ENCODE results near the gene TMPRSS12.
"Not testable (repeated sequence)": the region's sequence is repeated elsewhere in the genome, so short reads cannot be mapped to it uniquely, and the experiment has no call there.

The TMPRSS12 gene, protein sequence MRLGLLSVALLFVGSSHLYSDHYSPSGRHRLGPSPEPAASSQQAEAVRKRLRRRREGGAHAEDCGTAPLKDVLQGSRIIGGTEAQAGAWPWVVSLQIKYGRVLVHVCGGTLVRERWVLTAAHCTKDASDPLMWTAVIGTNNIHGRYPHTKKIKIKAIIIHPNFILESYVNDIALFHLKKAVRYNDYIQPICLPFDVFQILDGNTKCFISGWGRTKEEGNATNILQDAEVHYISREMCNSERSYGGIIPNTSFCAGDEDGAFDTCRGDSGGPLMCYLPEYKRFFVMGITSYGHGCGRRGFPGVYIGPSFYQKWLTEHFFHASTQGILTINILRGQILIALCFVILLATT

DNA sequence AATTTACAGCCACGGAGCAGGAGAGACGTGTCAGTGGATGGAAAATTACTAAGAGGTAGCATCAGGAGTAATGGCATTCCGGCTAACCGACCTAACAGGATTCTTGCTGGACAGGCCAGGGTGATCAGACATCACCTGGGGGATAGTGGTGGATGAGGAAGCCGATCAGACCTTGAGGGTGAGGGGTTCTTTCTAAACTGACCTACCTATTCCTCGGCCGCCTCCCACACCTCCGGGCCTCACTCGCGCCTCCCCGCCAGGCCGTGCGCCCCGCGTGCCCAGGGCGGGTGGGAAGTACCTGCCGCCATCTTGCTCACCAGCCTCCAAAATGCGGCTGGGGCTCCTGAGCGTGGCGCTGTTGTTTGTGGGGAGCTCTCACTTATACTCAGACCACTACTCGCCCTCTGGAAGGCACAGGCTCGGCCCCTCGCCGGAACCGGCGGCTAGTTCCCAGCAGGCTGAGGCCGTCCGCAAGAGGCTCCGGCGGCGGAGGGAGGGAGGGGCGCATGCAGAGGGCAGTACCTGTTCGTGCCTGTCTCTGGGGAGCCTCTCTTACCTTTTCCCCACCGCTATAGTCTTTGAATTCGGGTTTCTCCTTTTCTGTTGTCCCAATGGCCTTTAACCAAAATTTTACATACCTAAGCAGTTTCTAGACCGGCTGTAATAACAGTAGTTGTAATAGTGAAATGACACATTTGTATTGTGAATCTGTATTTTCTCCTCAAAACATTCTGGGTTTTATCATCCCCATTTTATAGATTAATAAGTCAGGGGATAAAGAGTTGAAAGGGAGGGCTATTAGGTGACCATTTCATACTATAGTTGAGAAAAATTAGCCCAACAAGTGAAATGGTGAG lies at the start of gene TMPRSS12:
Gene TMPRSS12, plus strand, starts transcription at position 290 of the 857 bp plus-strand sequence. Its CDS starts 39 bp downstream, at position 329.
- DNase-seq (ENCODE audit: low read depth in 2 of 2, low spot score in 1 of 2), result no peak

DNA sequence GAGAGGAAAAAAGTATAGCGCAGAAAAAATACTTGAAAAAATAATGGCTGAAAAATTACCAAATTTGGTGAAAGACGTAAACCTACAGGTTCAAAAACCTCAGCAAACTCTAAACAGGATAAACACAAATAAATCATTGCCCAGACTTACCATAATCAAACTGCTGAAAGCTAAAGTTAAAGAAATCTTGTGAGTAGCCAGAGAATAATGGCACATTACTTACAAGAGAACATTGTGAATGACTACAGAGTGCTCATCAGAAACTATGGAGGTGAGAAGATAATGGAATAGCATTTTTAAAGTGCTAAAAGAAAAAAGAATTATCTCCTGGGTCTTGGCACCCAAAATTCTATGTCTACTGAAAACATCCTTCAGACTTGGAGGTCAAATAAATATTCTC lies 42.8 kb upstream of the TMPRSS12 start:
- DNase-seq (ENCODE audit: low read depth in 2 of 2, low spot score in 1 of 2), result no peak

DNA sequence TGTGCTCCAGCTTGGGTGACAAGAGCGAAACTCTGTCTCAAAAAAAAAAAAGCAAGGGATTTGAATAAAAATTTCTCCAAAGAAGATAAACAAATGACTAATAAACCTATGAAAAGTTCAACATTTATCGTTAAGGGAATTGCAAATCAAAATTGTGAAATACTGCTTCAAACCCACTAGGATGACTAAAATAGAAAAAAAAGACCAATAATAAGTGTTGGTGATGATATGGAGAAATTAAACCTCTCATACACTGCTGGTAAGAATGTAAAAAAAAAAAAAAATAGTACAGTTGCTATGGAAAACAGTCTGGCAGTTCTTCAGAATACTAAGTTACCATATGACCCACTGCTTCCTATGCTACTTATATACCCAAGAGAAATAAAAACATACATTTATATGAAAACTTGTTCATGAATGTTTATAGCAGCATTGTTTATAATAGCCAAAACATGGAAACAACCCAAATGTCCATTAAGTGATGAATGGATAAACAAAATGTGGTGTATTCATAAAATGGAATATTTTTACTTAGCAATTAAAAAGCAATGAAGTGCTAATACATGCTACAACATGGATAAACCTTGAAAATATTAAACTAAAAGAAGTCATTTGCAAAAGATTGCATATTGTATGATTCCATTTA lies 39.4 kb upstream of the TMPRSS12 start:
- no peak for DNase-seq (ENCODE audit: low read depth in 2 of 2, low spot score in 1 of 2)

DNA sequence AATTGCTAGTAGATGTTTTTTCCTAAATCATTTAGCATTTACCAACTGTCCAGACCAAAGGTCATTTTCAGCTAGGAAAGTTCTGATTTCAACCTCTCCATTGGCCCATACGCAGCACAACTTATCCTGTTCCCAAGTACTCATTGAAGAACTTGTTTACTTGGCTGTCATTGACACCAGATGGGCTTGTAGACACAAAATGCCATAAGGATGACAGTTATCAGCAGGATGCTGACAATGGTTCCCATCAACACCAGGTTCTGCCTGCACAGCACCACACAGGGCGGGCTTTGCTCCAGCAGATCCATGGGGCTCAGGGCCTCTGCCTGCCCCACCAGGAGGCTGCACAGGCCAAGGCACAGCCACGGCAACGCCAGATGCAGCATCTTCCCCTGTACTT lies 36.5 kb upstream of the TMPRSS12 start:
- DNase-seq (ENCODE audit: low read depth in 2 of 2, low spot score in 1 of 2), result no peak

DNA sequence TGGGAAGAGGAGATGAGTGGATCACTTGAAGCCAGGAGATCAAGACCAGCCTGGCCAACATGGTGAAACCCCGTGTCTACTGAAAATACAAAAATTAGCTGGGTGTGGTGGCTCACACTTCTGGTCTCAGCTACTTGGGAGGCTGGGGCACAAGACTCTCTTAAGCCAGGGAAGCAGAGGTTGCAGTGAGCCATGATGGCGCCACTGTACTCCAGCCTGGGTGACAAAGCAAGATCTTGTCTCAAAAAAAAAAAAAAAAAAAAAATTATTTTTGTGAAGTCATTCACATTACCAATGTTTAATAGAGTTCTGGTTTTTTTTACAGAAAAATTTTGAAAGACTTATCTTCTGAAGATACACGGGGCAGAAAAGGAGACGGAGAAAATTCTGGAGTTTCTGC lies 33.6 kb upstream of the TMPRSS12 start:
- not testable (repeated sequence) for DNase-seq (ENCODE audit: low read depth in 2 of 2, low spot score in 1 of 2)

DNA sequence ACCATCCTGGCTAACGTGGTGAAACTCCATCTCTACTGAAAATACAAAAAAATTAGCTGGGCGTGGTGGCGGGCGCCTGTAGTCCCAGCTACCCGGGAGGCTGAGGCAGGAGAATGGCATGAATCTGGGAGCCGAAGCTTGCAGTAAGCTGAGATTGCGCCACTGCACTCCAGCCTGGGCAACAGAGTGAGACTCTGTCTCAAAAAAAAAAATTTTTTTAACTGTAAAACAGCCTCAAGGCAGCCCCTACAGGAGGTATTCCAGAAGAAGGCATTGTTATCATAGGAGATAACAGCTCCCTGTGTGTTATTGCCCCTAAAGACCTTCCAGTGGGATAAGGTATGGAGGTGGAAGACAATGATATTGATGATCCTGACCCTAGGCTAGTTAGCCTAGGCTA lies 27.8 kb upstream of the TMPRSS12 start:
- DNase-seq (ENCODE audit: low read depth in 2 of 2, low spot score in 1 of 2), result not testable (repeated sequence)

DNA sequence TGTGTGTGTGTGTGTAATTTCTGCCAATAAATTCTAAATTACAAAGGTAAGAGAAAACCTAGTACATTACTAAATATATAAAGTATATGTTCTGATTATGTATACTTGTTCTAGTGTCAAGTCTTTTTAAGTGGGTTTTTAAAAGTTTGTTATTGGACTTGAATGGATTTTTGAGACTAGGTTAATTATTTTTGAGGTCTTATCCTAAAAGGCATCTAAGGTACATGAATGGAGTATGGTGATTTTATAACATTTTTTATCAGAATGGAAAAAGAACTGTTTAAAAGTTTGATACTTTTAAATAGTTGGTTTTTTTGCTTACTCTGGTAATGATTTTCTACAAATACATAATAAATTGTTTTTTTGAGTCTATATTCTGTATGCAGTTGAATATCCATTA lies 22.5 kb upstream of the TMPRSS12 start:
- no peak for DNase-seq (ENCODE audit: low read depth in 2 of 2, low spot score in 1 of 2)

DNA sequence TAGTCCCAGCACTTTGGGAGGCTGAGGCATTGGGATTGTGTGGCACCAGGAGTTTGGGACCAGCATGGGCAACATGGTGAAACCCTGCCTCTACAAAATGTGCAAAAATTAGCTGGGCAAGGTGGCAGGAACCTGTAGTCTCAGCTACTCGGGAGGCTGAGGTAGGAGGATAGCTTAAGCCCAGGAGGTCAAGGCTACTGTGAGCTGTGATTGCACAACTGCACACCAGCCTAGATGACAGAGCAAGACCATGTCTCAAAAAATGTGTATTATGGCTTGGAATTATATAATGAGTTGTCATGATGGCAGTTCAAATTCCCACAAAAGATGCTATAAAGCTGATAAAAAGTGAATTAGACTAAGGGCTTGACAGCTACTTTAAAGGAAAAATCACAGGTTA lies 20.6 kb upstream of the TMPRSS12 start:
- DNase-seq (ENCODE audit: low read depth in 2 of 2, low spot score in 1 of 2), result no peak

DNA sequence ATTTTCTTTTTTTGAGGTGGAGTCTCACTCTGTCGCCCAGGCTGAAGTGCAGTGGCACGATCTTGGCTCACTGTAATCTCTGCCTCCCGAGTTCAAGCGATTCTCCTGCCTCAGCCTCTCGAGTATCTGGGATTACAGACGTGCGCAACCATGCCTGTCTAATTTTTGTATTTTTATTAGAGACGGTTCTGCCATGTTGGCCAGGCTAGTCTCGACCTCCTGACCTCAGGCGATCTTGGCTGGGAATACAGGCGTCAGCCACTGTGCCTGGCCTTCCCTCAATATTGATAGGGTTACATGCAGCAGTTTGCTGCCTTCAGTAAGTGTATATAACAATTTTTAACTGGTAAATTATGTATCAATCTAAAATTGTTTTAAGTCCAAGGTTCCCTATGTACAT lies 19.0 kb upstream of the TMPRSS12 start:
- DNase-seq (ENCODE audit: low read depth in 2 of 2, low spot score in 1 of 2), result not testable (repeated sequence)

DNA sequence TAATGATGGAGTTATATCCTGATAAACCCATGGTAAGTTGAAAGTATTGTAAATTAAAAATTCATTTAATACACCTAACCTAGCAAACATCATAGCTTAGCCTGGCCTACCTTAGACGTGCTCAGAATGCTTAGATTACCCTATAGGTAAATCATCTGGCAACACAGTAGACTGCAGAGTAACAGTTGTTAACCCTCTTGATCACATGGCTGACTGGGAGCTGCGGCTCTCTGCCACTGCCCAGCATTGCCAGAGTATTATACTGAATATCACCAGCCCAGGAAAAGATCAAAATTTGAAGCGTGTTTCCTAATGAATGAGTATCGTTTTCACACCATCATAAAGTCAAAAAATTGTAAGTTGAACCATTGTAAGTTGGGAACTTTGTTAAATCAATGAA lies 17.8 kb upstream of the TMPRSS12 start:
- no peak for DNase-seq (ENCODE audit: low read depth in 2 of 2, low spot score in 1 of 2)

DNA sequence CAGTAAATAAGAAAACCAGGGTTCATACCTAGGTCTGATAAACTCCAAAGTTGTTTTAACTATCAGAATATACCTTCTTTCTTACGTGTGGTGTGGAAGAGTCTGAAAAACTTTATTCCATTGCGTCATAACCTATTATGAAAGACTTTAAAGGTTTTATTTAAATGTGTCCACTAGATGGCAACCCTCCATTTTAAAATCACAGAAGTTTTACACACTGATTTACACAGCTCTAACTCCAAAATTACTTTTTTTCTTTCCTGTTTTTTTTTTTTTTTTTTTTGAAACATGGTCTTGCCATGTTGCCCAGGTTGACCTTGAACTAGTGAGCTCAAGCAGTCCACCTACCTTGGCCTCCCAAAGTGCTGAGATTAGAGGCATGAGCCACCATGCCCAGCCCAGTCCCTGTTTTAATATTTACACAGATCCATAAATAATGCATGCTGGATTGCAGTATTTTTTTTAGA lies 17.3 kb upstream of the TMPRSS12 start:
- no peak for DNase-seq (ENCODE audit: low read depth in 2 of 2, low spot score in 1 of 2)

DNA sequence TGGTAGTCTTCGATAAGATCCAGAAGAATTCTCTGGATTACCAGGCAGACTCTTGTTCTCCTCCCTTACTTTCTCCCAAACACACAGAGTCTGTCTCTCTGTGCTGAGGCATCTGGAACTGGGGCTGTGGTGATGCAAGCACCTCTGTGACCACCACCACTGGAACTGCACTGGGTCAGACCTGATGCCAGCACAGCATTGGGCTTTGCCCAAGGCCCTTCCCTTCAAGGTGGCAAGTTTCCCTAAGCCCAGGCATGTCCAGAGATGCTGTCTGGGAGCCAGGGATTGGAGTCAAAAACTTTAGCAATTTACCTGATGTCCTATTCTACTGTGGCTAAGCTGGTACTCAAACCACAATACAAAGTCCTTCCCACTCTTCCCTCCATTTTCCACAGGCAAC lies 14.6 kb upstream of the TMPRSS12 start:
- DNase-seq (ENCODE audit: low read depth in 2 of 2, low spot score in 1 of 2), result no peak

DNA sequence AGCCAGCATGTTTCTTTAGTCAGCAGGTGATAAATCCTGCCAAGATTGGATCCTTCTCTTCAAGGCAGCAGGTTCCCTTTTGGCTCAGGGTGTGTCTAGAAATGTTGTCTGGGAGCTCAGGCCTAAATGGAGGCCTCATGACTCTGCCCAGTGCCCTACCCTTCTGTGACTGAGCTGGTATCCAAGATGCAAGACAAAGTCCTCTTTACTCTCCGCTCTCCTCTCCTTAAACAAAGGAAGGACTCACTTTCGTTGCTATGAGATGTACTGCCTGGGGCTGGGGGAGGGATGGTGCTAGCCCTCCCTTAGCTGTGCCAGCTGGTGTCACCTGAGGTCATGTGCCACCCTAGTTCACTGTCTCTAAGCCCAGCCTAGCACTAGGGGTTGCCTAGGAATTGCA lies 13.8 kb upstream of the TMPRSS12 start:
- DNase-seq (ENCODE audit: low read depth in 2 of 2, low spot score in 1 of 2), result no peak

DNA sequence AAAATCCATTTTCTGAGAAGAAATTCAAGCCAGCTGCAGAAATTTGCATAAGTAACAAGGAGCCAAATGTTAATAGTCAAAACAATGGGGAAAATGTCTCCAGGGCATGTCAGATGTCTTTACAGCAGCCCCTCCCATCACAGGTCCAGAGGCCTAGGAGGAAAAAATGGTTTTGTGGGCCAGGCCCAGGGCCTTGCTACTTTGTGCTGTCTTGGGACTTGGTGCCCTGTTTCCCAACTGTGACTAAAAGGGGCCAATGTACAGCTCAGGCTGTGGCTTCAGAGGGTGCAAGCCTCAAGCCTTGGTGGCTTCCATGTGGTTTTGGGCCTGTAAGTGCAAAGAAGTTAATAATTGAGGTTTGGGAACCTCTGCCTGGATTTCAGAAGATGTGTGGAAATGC lies 8.9 kb upstream of the TMPRSS12 start:
- DNase-seq (ENCODE audit: low read depth in 2 of 2, low spot score in 1 of 2), result not testable (repeated sequence)

DNA sequence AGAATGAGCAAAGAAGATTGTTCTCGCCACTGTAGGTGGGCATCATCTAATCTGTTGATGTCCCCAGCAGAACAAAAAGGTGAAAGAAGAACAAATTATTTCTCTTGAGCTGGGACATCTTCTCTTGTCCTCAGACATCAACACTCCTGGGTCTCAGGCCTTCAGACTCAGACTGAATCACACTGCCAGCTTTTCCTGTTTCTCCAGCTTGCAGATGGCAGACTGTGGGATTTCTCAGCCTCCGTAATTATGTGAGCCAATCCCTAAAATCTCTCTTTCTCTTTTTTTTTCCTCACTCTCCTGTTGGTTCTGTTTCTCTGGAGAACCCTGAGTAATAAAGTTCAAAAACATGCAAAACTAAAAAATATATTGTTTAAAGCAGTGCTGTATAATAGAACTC lies 3.7 kb upstream of the TMPRSS12 start:
- DNase-seq (ENCODE audit: low read depth in 2 of 2, low spot score in 1 of 2), result no peak

DNA sequence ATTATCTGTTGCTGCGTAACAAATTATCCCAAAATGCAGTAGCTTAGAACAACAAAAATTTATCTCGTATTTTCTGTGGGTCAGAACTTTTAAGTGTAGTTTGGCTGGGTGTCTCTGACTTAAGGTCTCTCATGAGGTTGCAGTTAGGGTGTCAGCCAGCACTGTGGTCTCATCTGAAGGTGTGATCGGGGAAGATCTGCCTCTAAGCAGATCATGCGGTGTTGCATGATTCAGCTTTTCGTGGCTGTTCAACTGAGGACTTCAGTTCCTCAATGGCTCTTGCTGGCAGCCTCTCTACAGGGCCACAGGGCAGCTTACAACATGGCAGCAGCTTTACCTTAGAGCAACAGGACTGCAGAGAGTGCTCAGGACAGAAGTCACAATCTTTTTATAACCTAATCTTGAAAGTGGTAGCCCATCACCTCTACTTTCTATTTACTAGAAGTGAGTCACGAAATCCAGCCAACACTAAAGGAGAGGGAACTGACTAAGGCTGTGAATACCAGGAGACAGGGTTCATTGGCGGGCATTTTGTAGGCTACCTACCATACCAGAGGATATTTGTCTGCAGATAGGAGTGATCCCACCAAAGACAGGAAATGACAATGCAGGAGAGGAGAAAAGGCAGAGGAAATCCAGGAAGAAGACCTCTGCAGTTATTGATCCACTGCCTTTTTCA lies 1.8 kb upstream of the TMPRSS12 start:
- DNase-seq (ENCODE audit: low read depth in 2 of 2, low spot score in 1 of 2), result no peak

DNA sequence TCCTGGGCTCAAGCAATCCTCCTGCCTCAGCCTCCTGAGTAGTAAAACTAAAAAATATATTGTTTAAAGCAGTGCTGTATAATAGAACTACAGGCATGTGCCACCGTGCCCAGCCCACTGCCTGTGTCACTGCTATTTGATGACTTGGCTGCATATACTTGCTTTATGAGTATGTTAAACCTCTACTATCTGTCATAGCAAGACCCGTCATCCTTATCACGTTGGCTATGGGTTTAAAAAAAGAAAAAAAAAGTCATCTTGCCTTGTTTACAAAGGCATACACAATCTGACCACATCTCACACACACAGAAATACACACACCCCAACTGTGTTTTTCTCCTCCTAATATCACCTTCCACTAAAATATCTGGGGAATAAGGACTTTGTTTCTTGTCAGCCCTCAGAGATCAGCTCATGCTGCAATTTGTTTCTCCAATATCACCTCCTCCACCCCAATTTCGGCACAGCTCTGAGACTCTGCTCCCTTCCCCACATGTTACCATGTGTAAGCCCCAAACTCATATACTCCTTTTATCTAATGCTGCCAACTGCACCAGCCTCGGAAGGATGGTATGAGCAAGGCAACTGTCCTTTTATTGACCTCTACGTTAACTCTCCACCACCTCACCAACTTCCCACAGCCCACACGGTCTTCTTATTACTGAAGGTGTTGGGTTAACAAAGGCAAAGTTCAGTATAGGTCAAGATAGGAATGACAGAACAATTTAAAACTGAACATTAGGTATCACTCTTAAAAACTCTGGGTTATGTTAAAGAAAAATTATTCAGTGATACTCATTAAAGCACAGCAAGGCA lies 802 bp upstream of the TMPRSS12 start:
- no peak for DNase-seq (ENCODE audit: low read depth in 2 of 2, low spot score in 1 of 2)

DNA sequence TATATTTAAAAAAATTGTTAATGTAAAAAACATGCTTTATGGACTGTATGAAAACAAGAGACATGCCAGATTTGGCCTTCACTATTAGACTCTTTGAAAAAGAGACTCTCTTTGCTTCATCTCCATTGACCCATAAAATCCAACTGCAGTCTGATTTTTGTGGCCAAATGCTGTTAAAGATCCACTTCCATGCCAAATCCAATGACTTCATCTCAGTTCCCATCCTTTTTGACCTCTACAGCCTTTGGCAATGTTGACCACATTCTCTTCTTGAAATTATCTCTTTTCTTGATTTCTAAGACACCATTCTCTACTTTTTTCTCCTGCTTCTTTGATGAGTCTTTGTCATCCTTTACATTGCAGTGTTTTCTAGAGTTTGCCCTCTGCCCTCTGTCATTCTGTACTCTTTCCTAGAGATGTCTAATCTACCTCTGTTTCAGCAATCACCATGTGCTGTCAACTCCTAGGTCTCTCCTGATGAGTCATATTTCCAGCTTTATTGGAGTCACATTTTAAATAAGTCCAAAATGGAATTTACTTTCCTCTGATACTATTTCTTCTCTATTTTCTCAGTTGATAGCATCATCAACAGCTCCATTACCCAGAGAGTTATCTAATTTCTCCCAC lies 2.4 kb downstream of the TMPRSS12 start:
- no peak for DNase-seq (ENCODE audit: low read depth in 2 of 2, low spot score in 1 of 2)

DNA sequence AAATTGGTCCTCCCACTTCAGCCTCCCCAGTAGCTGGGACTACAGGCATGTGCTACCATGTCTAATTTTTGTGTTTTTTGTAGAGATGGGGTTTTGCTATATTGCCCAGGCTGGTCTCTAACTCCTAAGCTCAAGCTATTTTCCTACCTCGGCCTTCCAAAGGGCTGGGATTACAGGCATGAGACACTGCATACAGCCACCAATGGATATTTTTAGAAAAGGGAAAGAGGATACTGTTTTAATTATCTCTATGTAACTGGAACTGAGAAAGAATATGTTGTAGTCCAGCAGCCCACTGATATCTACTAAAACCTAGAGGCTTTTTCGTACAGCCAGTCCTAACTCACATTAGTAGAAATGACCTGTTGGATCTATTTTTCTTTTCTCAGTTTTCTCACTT lies 6.2 kb downstream of the TMPRSS12 start:
- DNase-seq (ENCODE audit: low read depth in 2 of 2, low spot score in 1 of 2), result no peak

DNA sequence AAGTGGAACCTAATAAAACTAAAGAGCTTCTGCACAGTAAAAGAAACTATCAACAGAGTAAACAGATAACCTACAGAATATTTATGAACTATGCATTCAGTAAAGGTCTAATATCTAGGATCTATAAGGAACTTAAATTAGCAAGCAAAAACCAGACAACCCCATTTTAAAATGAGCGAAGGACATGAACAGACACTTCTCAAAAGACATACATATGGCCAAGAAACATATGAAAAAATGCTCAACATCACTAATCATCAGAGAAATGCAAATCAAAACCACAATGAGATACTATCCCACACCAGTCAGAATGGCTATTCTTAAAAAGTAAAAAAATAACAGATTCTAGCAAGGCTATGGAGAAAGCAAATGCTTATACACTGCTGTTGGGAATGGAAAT lies 12.5 kb downstream of the TMPRSS12 start:
- DNase-seq (ENCODE audit: low read depth in 2 of 2, low spot score in 1 of 2), result not testable (repeated sequence)

Data from stimulated activated CD8-positive, alpha-beta memory T cell treated with anti-CD3 and anti-CD28 coated beads, Interleukin-4, amount 100 ng/mL, for 4 hours (primary cell).